ENCODE data around the gene ATG16L2. TPM values are rescaled to one million over a fixed set of nuclear protein-coding genes. Genes with fewer than 3 reads are reported as not detected.

ATG16L2 gene
- total and polyA plus RNA-seq, 4 experiments from 2014 or later = 13.2 to 202 (median 109) TPM

DNA sequence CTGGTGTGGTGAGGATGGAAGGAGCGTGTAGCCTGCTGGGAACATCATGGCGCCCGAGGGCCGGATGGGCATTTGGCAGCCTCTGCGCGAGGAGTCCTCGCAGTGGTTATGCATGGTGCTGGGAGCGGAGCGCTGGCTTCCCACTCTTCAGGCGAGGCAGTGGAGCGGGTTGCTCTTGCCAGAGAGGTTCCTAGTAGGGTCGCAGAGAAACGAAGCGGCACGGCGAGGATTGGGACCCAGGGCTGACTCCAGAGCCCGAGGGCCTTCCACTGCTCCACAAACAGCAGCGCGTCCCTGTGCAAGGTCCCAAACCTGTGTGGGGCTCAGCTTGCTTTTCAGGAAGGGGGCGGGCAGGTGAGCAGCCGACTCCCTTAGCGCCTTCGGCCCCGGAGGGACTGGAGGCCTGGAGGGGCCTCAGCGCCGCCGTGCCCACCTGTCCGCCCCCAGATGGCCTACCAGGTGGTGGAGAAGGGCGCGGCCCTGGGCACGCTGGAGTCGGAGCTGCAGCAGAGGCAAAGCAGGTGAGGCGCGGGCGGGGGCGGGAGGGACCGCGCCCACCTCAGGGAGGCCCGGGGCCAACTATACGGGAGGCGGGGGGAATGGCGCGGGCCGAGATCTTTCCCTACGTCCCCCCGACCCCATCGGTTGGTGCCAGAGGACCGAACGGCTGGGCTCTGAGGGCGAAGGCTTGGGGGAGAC is 7.2 kb downstream of the ATG16L2 start:
- Histone ChIP-seq H3K27me3 (ENCODE audit: insufficient read depth, low read length) (no peaks in the 10 kb centered on the region), H3K9me3 (ENCODE audit: control insufficient read depth in 1 of 2, low read length in 2 of 2) (no peaks in the 10 kb centered on the region), H3K4me1 (ENCODE audit: insufficient read depth, low read length) (peaks cover 20% of the 10 kb centered on the region), H3K27ac (ENCODE audit: low read depth, low read length) (peak overlapping the region; percentile 45), H3K4me3 (ENCODE audit: low read length in 2 of 2) (no peak overlapping the region), H3K36me3 (ENCODE audit: insufficient read depth, low read length) (peaks cover 48% of the 10 kb centered on the region)
- ChIA-PET POLR2A (ENCODE audit: partially characterized antibody) (interaction anchor here (0.6 to 3.1 kb wide), 7 partner anchors 9 to 321 kb away, joined by 3 to 13 read pairs (median 4); partner anchors contain the start of genes FCHSD2 and STARD10), CTCF (ENCODE audit: partially characterized antibody) (no interaction called here)
- Mint-ChIP-seq H3K4me1 (peaks cover 17 to 41% (median 26%) of the 10 kb centered on the region in 4 donors), H3K27me3 (no peaks in the 10 kb centered on the region), H3K27ac (peak overlapping the region in 4 of 7 donors; percentile 42 to 66 (median 60)), H3K36me3 (peaks cover 30 to 58% of the 10 kb centered on the region in 2 donors), H3K9me3 (peaks cover 0 to 2% (median 0%) of the 10 kb centered on the region in 8 donors), H3K4me3 (peak overlapping the region in 4 of 8 donors; percentile 21 to 61 (median 48))
- intact Hi-C loops (cut with micrococcal nuclease) = no loop called here
- no peak for DNase-seq

DNA sequence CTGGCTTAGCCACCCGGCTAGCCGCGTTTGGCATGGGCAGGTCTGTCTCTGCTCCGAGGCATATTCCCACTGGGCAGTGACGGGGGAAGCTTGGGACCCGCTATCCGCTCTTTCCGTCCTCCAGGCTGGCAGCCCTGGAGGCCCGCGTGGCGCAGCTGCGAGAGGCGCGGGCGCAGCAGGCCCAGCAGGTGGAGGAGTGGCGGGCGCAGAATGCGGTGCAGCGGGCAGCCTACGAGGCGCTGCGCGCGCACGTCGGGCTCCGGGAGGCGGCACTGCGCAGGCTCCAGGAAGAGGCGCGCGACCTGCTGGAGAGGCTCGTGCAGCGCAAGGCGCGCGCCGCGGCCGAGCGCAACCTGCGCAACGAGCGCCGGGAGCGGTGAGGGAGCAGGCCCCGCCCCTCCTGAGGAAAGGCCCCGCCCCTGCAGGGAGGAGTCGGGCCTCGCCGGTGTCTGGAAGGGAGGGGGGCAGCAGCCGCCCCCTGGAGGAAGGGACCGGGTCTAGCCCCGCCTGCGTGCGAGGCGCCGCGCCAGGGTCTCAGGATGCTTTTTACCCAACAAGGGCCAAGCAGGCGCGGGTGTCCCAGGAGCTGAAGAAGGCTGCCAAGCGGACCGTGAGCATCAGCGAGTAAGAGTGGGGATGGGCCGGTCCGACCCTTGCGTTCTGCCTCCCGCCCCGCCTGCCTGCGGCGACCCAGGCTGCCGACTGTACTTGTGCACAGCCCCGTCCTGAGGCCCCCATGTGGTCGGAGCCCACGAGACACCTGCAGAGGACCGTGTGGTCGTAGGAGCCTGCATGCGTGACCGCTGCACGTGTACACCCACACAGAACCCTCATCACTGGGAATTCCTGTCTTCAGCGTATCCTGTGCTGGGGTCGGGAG is 7.9 kb downstream of the ATG16L2 start:
- Mint-ChIP-seq H3K27me3 (no peaks in the 10 kb centered on the region), H3K36me3 (peaks cover 30 to 59% of the 10 kb centered on the region in 2 donors), H3K27ac (peak overlapping the region in 6 of 7 donors; percentile 17 to 93 (median 68)), H3K4me1 (peaks cover 17 to 35% (median 22%) of the 10 kb centered on the region in 4 donors), H3K9me3 (peaks cover 0 to 2% (median 0%) of the 10 kb centered on the region in 8 donors), H3K4me3 (peak overlapping the region in 5 of 8 donors; percentile 8 to 62 (median 31))
- peak overlapping the region; percentile 45 for H3K27ac ChIP-seq (ENCODE audit: low read depth, low read length)
- no peaks in the 10 kb centered on the region for H3K9me3 ChIP-seq (ENCODE audit: control insufficient read depth in 1 of 2, low read length in 2 of 2)
- H3K36me3 ChIP-seq (ENCODE audit: insufficient read depth, low read length) = peaks cover 48% of the 10 kb centered on the region
- intact Hi-C loops (cut with micrococcal nuclease) = loop anchor here (1.0 to 2.0 kb wide), 3 partner anchors 8 to 69 kb away; partner anchors contain the start of genes ARAP1 and ATG16L2
- no peaks in the 10 kb centered on the region for H3K27me3 ChIP-seq (ENCODE audit: insufficient read depth, low read length)
- peaks cover 14% of the 10 kb centered on the region for H3K4me1 ChIP-seq (ENCODE audit: insufficient read depth, low read length)
- no peak overlapping the region for H3K4me3 ChIP-seq (ENCODE audit: low read length in 2 of 2)
- ChIA-PET CTCF (ENCODE audit: partially characterized antibody) (interaction anchor here (1.1 to 2.1 kb wide), 4 partner anchors 9 to 355 kb away, joined by 3 to 14 read pairs (median 4); partner anchors contain the start of gene ATG16L2), POLR2A (ENCODE audit: partially characterized antibody) (interaction anchor here (0.6 to 3.1 kb wide), 10 partner anchors 8 to 320 kb away, joined by 3 to 13 read pairs (median 4); partner anchors contain the start of genes FCHSD2 and STARD10)
- DNase-seq = peak; percentile 81 to 93 (median 86)

DNA sequence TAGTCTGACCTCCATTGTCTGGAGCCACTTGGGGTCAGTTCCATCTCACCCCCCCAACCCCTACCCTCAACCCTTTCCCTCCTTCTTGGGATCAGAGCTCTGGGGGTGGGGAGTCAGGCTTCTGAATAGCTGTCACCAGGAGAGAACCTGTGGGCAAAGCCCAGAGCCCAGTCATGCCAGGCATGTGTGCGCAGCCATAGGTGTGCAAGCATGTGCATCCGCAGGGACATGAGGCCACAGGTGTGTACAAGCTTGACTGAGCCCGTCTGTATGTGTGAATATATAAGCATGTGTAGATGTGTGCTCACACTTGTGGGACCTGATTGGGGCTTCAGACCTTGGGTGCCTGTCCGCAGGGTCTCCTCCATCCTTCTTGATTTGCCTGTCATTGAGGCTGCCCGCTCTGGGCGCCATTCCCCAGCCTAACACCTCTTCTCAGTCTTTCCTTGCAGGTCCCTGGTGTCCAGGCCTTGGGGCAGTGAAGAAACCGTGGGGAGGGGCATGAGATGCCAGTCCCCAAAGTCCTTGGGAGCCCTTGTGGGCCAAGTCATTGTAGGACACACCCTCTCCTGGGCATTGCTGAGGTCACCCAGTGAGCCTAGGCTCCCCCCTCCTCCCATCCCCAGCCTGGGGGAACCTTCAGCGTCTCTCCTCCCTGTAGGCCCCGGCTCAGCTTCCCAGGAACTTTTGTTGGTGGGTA is 9.0 kb downstream of the ATG16L2 start:
- no peaks in the 10 kb centered on the region for H3K27me3 Mint-ChIP-seq
- intact Hi-C loops (cut with micrococcal nuclease) = loop anchor here (2.0 kb wide), 1 partner anchor 70 kb away; the partner anchor contains the start of gene ARAP1
- peak overlapping the region; percentile 37 to 93 (median 64) for H3K27ac Mint-ChIP-seq
- H3K4me1 Mint-ChIP-seq = peaks cover 11 to 24% (median 19%) of the 10 kb centered on the region in 4 donors
- DNase-seq = no peak
- Histone ChIP-seq H3K4me1 (ENCODE audit: insufficient read depth, low read length) (peaks cover 13% of the 10 kb centered on the region), H3K4me3 (ENCODE audit: low read length in 2 of 2) (no peak overlapping the region), H3K9me3 (ENCODE audit: control insufficient read depth in 1 of 2, low read length in 2 of 2) (no peaks in the 10 kb centered on the region), H3K27me3 (ENCODE audit: insufficient read depth, low read length) (no peaks in the 10 kb centered on the region), H3K27ac (ENCODE audit: low read depth, low read length) (peak overlapping the region; percentile 45), H3K36me3 (ENCODE audit: insufficient read depth, low read length) (peaks cover 38% of the 10 kb centered on the region)
- H3K36me3 Mint-ChIP-seq = peaks cover 22 to 52% of the 10 kb centered on the region in 2 donors
- ChIA-PET POLR2A (ENCODE audit: partially characterized antibody) (interaction anchor here (1.0 to 3.1 kb wide), 7 partner anchors 9 to 319 kb away, joined by 3 to 13 read pairs (median 7); partner anchors contain the start of genes FCHSD2 and STARD10), CTCF (ENCODE audit: partially characterized antibody) (interaction anchor here (0.9 to 2.1 kb wide), 5 partner anchors 10 to 354 kb away, joined by 3 to 14 read pairs (median 4); partner anchors contain the start of gene ATG16L2)
- no peak overlapping the region for H3K4me3 Mint-ChIP-seq
- H3K9me3 Mint-ChIP-seq = peaks cover 0 to 2% (median 0%) of the 10 kb centered on the region in 8 donors

GRCh38 chr11:72824020-72824419 is 9.8 kb downstream of the ATG16L2 start:
- no peak overlapping the region for H3K4me3 ChIP-seq (ENCODE audit: low read length in 2 of 2)
- H3K27ac Mint-ChIP-seq = peak overlapping the region in 3 of 7 donors; percentile 51 to 76 (median 71)
- H3K4me1 ChIP-seq (ENCODE audit: insufficient read depth, low read length) = peaks cover 13% of the 10 kb centered on the region
- ChIA-PET POLR2A (ENCODE audit: partially characterized antibody) (interaction anchor here (1.2 to 2.1 kb wide), 3 partner anchors 30 to 317 kb away, joined by 3 to 5 read pairs (median 5); partner anchors contain the start of gene STARD10), CTCF (ENCODE audit: partially characterized antibody) (interaction anchor here (2.1 kb wide), 1 partner anchor 11 kb away, joined by 14 read pairs; the partner anchor contains the start of gene ATG16L2)
- H3K9me3 ChIP-seq (ENCODE audit: control insufficient read depth in 1 of 2, low read length in 2 of 2) = no peaks in the 10 kb centered on the region
- H3K9me3 Mint-ChIP-seq = peaks cover 0 to 2% (median 0%) of the 10 kb centered on the region in 8 donors
- peaks cover 15 to 52% of the 10 kb centered on the region in 2 donors for H3K36me3 Mint-ChIP-seq
- H3K36me3 ChIP-seq (ENCODE audit: insufficient read depth, low read length) = peaks cover 38% of the 10 kb centered on the region
- no peaks in the 10 kb centered on the region for H3K27me3 ChIP-seq (ENCODE audit: insufficient read depth, low read length)
- no peak for DNase-seq
- H3K27me3 Mint-ChIP-seq = no peaks in the 10 kb centered on the region
- no peak overlapping the region for H3K27ac ChIP-seq (ENCODE audit: low read depth, low read length)
- H3K4me3 Mint-ChIP-seq = no peak overlapping the region
- intact Hi-C loops (cut with micrococcal nuclease) = no loop called here
- peaks cover 10 to 17% (median 15%) of the 10 kb centered on the region in 4 donors for H3K4me1 Mint-ChIP-seq

DNA sequence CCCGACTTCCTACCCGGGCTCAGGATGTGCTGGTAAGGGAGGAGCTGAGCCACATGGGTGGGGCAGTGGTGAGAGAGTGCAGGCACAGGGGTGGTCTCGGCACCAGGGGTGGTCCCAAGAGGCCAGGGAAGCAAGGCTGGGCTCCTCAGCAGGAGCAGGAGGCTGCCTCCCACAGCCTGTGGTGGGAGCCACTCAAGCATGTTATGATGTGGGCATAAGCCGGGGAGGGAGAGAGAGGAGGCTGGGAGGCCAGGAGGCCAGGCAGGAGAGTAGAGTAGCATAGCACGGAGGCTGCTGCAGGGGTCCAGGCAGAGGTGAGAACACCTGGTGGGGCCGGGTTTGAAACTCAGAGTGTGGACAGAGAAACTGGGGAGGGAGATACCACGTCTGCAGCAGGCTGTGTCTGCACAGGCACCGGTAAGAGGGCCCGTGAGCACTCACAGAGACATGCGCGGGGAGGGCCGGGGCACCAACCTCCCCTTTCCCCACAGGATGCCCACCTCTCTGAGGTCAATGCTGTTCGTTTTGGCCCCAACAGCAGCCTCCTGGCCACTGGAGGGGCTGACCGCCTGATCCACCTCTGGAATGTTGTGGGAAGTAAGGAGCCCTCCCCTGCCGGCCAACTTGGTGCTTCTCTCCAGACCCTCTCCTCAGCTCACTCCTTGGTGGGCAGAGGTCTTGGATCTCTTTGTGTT is 10.7 kb downstream of the ATG16L2 start:
- Mint-ChIP-seq H3K27ac (peak overlapping the region in 6 of 7 donors; percentile 31 to 78 (median 70)), H3K9me3 (peaks cover 0 to 2% (median 0%) of the 10 kb centered on the region in 8 donors), H3K36me3 (peaks cover 13 to 53% of the 10 kb centered on the region in 2 donors), H3K4me1 (peaks cover 8 to 16% (median 11%) of the 10 kb centered on the region in 4 donors), H3K4me3 (peak overlapping the region in 1 of 8 donors; percentile 21), H3K27me3 (no peaks in the 10 kb centered on the region)
- Histone ChIP-seq H3K36me3 (ENCODE audit: insufficient read depth, low read length) (peaks cover 38% of the 10 kb centered on the region), H3K9me3 (ENCODE audit: control insufficient read depth in 1 of 2, low read length in 2 of 2) (no peaks in the 10 kb centered on the region), H3K27me3 (ENCODE audit: insufficient read depth, low read length) (no peaks in the 10 kb centered on the region), H3K27ac (ENCODE audit: low read depth, low read length) (no peak overlapping the region), H3K4me1 (ENCODE audit: insufficient read depth, low read length) (peaks cover 13% of the 10 kb centered on the region), H3K4me3 (ENCODE audit: low read length in 2 of 2) (no peak overlapping the region)
- no peak for DNase-seq
- ChIA-PET CTCF (ENCODE audit: partially characterized antibody) (interaction anchor here (0.8 kb wide), 1 partner anchor 353 kb away, joined by 4 read pairs; no protein-coding TSS in a partner anchor), POLR2A (ENCODE audit: partially characterized antibody) (interaction anchor here (1.2 to 1.9 kb wide), 3 partner anchors 31 to 316 kb away, joined by 3 to 5 read pairs (median 4); partner anchors contain the start of gene STARD10)
- intact Hi-C loops (cut with micrococcal nuclease) = no loop called here

DNA sequence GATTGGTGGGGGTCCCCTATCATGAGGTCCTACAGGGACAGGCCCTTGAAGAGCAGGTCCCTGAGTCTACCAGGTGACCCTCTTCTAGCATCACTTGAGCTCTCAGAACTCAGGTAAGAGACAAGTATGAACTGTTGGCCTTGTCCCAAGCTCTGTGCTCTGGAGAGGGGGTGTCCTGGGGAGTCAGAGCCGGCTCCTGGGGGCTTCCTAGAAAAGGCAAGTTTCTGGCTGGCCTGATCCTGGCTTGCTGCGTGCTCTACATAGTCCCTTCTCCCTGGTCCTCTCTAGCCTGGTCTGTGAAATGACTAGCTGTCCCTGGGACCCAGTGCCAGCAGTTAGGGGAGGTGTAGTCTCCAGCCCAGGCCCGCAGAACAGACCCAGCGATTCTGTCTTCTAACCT is 11.4 kb downstream of the ATG16L2 start:
- Mint-ChIP-seq H3K27ac (peak overlapping the region in 2 of 7 donors; percentile 12 to 70), H3K4me3 (no peak overlapping the region), H3K9me3 (peaks cover 0 to 2% (median 0%) of the 10 kb centered on the region in 8 donors), H3K36me3 (peaks cover 12 to 52% of the 10 kb centered on the region in 2 donors), H3K4me1 (peaks cover 3 to 14% (median 7%) of the 10 kb centered on the region in 4 donors), H3K27me3 (no peaks in the 10 kb centered on the region)
- POLR2A ChIA-PET (ENCODE audit: partially characterized antibody) = interaction anchor here (1.4 to 1.9 kb wide), 2 partner anchors 31 to 100 kb away, joined by 4 to 5 read pairs; partner anchors contain the start of gene STARD10
- CTCF ChIA-PET (ENCODE audit: partially characterized antibody) = interaction anchor here (0.8 kb wide), 1 partner anchor 352 kb away, joined by 4 read pairs; no protein-coding TSS in a partner anchor
- no peak for DNase-seq
- Histone ChIP-seq H3K27me3 (ENCODE audit: insufficient read depth, low read length) (no peaks in the 10 kb centered on the region), H3K4me1 (ENCODE audit: insufficient read depth, low read length) (peaks cover 12% of the 10 kb centered on the region), H3K27ac (ENCODE audit: low read depth, low read length) (no peak overlapping the region), H3K9me3 (ENCODE audit: control insufficient read depth in 1 of 2, low read length in 2 of 2) (no peaks in the 10 kb centered on the region), H3K36me3 (ENCODE audit: insufficient read depth, low read length) (peaks cover 35% of the 10 kb centered on the region), H3K4me3 (ENCODE audit: low read length in 2 of 2) (no peak overlapping the region)
- intact Hi-C loops (cut with micrococcal nuclease) = no loop called here

All from CD4-positive, alpha-beta memory T cell (primary cell).